CD4-positive, alpha-beta T cell treated with Interleukin-17A for 1 hour (primary cell): ENCODE measurements around the gene GLTP.

Experiments
- DNase-seq: peaks from one replicate; pipeline ENCODE4 v3.0.0-alpha.2; 2020

Gene GLTP

DNA sequence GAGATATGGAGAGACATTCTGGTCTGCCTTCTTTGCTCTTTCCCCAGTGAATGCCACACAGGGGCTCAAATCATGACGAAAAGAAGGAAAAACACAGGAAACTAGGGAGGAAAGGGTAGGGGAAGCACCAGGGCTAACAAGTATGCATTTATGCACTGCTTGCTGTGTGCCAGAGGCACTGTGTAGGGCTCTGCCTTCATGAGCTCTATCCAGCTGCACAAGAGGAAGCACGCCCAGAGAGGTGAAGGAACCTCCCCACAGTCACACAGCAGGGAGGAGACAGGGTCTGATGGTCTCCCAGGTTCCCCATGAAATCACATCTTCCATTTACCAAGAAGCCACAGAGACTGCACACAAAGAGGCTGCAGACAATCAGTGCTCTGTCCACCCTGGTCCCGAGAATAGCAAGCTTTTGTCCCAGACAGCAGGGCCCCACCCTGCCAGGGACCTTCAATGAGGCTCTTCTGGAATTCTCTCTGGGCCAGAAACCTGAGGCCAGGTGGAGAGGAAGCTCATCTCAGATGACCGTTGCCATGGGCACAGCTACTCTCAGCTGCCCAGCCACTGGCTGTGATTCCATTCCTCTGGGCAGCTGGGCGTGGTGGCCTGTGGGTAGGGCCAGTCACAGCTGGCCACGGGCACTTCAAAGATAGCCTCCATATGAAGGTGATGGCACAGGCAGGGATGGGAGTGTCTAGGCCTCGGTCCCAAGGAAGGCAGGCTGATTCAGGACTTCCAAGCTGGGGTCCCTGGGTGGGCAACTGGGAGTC is 39.9 kb downstream of the GLTP start:
- no peak for DNase-seq

DNA sequence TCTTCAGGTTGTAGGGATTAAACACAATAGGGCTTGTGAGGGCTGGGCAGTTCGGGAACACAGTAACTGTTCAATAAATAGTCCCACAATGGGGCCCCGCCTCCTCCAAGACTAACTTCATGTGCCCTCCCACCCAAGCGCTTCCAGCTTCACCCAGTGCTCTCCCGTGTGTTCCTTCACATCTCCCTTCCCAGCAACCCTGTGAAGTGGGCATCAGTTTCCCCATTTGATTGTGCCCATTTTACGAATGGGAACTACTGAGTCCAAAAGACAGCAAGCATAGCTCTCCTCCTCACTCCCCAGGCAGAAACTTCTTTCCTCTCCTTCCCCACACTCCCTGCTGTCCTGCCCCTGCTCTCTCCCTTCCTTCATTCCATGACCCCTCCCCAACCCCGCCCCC is 40.9 kb downstream of the GLTP start:
- no peak for DNase-seq

DNA sequence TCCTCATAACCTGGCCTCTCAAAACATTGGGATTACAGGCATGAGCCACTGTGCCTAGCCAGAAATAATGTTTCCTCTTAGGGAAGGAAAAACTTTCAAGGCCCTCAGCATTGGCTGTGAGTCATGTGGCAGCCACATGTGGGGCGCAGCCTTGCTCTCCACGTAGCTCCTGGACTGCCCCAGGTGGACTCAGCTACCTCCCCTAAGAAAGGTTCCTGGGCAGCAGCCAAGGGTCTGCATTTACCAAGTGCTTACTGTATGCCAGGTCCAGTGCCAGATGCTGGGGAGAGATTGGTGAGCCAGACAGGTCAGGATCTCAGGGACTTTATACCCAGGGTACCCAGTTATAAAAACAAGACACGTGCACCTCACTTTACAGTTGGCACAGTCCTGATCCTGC is 43.4 kb downstream of the GLTP start:
- no peak for DNase-seq

DNA sequence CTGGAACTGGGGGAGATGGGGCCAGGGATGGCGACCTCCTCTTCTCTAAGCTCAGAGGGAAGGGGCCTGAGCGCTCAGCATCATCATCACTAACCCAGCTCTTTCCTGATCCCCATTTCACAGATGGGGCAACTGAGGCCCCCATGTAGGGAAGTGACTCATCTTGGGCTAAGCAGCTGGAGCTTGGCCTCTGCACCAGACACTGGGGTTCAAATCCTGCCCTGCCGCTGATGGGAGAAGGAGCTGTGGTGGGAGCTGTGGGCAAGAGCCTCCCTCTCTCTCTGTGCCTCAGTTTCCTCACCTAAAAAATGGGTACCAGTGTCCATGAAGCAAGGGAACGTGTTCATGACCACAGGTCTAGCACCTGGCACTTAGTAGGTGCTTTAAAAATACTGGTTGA is 44.5 kb downstream of the GLTP start:
- no peak for DNase-seq

DNA sequence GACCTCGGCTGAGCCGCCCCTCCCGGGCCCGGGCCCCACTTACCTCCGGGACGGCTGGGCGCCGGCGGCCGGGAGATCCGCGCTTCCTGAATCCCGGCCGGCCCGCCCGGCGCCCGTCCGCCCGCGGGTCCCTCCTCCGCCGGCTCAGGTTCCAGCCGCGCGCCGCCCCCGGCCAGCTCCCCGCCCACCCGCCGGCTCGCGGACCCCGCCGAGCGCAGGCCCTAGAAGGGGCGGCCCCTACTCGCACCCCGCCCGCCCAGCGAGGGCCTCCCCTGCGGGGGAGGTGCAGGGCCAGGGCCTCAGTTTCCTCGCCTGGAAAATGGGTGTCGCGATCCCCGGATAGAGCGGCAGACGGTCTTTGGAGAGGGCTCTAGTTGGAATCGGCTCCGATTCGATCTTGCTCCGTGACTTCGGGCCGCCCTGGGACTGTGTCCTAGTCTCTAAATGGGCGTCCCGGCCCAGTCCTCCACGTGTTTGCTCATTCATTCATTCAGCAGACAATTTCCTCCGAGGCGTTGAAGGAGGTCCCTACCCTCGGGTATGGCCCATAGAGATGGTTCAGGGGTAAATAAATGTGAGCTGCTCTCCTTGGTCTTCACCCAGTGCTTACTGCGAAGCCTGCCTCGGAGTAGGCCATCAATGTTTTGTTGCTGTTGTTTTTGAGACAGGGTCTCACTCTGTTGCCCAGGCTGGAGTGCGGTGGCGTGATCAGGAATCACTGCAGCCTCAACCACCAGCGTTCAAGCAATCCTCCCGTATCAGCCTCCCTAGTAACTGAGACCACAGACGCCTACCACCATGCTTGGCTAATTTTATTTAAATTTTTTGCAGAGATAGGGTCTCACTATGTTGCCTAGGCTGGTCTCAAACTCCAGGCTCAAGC is 46.8 kb downstream of the GLTP start, which contains the start of gene TRPV4:
Gene TRPV4, minus strand, starts transcription at position 92 of the 883 bp plus-strand sequence. CDS start 18,602 bp downstream, outside the sequence.
- no peak for DNase-seq

DNA sequence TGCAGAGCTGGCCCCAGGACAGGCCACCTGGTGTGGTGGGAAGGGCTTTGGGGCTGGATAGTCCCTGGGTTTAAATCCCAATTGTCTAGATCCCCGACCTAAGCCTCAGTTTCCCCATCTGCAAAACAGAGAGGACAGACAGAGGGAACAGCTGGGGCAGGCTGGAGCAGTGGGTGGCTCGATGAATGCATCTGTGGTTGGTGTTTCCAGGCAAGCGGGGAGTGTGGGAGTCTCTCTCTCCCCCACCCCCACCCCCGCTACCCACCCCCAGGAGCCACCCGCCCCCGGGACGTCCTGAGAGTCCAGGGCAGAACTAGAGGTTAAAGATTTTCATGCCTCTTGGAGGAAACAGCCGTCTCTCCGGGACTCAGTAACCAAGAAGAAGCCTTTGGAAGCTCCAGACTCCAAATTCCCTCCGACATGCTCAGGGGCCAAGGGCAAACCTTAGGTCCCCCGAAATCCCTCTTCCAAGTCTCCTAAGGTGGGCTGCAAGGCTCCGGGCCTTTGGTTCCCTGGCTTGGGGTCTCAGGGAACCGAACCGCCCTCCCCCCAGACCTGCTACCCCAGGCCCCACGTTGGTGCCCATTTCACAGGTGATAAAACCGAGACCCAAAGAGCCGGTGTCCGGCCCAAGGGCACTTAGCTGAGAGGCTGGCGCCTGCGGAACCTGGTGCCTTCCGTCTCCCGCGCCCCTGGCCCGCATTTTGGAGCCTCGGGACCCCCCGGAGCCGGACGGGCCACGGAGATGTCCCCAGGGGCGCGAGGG is 47.6 kb downstream of the GLTP start:
- no peak for DNase-seq

DNA sequence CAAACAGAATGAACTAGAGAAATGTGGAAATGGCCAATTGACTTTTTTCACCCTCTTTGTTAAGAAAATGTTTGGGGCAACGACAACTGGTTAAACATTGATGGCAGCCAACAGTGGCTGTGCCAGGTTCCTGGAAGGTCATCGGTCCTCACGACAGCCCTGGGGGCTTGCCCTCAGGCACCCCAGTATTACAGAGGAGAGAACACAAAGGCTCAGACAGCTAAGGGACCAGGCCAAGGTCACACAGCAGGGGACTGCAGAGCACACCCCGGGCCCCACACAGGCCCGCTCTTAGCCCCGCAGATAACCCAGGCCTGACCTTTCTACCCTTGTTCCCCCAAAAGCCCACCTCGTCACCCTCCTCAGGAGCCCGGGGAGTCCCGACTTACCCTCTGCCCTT is 48.4 kb downstream of the GLTP start:
- DNase-seq, result no peak

DNA sequence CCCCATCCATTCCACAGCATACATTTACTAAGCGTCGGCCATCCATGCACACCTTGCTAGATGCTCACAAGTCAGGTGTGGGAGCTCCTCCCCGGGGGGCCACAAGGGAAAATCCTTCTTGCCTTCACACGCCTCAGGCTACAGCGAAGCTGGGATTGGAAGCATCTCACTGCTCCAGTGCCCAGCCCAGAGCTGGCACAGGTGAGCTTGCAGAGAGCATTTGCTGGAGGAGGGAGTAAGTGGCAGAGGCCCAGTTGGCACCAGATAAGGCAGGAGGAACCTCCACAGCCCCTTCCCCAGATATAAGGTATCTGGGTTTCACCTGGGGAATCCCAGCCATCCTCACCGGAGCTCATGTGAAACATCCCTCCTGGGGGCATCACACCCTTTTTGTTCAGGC is 49.0 kb downstream of the GLTP start:
- no peak for DNase-seq

DNA sequence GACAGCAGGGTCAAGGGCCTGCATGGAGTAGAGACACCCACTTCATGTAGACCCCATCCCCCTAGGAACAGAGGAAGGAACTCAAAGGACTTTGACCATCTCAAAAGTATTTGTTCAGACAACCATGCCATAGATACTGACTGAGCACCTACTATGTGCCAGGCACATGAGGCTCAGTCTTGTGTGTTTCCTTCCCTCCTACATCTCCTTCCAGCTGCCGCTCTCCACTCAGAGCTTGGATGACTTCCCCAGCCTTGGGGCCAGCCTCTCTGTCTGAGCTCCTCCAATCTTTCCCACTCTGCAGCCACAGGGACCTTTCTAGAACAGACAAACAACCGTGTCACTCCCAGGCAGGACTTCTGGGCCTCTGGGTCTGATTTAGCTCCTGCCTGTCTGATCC is 49.6 kb downstream of the GLTP start:
- no peak for DNase-seq

DNA sequence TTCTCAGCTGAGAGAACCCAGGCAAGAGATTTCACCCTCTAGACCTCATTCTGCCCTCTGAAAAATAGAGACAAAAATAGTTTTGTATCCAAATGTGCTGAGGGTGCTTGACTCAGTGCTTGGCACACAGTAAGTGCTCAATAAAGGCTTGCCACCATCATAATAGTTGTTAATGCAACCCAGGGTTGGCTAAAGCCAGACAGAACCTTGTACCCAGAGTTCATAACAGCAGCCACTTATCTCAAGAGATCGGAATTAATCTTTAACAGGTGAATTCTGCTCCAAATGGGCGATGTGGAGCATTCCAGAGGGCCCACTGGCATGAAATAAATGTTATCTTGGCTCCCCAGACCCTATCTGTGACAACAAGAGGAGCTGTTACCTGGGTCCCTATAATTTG is 50.1 kb downstream of the GLTP start:
- DNase-seq, result no peak

DNA sequence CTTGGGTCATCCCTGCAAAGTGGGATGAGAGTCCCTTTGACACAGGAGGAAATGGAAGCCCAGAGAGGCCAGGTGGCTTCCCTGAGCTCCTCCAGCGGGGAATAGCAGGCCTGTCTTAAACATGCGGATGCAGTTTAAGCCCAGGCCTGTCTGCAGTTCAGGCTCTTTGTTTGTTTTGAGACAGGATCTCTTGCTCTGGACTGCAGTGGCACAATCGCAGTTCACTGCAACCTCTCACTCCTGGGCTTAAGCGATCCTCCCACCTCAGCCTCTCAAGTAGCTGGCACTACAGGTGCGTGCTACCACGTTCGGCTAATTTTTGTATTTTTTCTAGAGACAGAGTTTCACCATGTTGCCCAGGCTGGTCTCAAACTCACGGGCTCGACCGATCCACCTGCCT is 50.7 kb downstream of the GLTP start:
- no peak for DNase-seq

DNA sequence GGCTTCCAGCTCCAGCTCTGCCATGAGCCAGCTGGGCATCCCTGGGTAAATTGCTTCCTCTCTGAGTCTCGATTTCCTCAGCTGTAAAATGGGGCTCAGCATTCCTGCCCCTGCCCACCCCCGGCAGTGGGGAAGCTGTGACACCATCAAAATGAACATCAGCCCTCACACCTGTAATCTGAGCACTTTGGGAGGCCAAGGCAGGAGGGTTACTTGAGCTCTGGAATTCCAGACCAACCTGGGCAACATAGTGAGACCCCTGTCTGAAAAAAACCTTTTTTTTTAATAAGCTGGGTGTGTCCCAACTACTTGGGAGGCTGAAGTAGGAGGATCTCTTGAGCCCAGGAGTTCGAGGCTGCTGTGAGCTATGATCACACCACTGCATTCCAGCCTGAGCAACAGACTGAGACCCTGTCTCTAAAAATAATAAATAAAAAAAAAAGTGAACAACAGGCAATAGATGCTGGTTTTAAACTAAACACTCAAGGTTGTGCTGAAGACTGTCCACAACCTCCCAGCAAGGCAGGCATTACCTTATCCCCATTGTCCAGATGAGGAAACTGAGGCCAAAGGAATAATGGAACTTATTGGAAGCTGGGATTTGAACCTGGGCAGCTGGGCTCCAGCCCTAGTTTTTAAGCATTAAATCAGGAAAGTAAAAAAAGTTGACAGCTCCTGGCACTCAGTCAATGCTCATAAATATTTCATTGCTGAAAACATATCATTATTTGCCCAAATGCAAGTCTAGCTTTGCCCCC is 51.4 kb downstream of the GLTP start:
- no peak for DNase-seq

DNA sequence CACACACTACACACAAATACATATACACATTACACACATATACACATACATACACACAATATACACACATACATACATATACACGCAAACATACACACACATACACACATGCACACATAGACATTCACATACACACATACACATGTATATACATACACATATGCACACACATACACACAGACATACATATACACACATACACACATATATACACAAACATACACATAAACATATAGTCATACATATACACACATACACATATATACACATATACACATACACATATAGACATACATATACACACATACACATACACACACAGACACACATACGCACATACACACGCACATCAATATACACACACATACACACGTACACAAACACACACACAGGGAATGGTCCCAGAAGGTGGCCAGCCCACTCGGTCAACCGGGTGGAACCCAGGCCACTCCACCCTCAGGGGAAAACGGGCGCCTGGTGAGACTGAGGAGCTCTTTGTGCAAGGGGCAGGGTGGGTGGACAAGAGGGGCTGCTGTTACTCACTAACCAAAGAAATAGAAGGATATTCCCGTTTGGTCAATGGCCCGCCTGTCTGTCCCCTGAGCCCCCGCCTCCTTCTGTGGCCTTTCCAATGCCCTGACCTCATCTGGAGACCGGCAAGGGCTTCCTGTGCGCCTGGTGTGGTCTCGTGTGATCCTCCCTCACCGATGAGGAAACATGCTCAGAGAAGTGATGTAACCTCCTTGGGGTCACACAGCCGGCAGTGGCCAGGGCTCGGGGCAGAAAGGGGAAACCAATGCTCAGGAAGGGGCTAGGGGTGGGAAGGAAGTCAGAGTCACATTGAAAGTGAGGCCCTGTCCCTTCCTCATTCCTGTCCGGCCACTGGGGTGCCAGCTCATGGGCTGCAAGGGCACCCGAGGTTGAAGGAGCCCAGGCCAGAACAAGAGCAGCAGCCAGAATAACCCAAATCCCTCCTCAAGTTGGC is 52.5 kb downstream of the GLTP start:
- DNase-seq, result peak; percentile 36

DNA sequence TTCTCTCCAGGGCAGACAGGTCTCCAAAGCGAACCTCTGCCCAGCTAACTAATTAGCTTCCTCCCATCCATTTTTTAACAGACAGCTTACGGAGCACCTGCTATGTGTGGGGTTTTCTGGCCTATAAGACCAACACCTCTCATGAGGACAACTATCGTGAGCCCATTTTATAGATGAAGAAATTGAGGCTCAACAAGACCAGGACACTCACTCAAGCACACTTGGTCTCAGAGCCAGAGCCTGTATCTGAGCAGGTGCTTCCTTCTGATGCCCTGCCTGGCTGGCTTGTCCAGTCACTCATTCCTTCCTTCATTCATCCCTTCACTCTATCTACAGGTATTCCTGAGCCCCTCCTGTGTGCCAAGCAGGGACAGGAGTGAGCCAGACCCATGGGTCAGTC is 53.3 kb downstream of the GLTP start:
- no peak for DNase-seq

DNA sequence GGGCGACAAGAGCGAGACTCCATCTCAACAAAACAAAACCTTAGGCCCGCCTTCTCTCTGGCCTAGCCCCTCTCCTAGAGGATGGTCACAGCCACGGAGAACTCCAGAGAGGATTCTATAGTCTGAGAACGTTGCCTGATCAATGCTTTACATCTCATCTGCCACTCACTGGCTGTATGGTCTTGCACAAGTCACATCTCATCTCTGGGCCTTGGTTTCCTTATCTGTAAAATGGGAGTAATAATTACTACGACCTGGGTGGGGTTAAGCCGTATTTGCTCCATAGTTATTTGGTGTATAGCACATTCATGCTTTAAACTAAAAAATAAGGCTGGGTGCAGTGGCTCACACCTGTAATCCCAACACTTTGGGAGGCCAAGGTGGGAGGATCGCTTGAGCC is 55.6 kb downstream of the GLTP start:
- no peak for DNase-seq

DNA sequence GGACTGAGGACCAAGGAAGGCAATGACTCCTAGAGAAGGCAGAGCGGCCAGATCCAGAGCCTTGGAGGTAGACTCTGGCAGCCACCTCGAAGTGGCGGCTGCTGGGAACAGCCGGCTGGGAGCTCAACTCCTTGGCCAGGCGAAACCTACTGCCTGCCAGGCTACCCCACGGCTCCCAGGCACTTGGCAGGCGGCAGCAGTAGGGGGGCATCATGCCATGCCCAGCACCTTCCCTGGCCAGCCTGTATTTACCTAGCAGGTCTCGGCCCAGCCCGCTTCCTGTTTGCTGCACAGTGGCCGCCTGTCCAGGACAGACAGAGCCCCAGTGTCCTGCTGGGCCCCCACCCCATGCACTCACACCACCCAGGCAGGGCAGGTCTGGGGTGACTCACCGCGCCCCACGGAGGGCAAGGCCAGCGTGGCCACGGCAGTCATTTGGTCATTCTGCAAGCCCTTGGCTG is 57.4 kb downstream of the GLTP start:
- no peak for DNase-seq

DNA sequence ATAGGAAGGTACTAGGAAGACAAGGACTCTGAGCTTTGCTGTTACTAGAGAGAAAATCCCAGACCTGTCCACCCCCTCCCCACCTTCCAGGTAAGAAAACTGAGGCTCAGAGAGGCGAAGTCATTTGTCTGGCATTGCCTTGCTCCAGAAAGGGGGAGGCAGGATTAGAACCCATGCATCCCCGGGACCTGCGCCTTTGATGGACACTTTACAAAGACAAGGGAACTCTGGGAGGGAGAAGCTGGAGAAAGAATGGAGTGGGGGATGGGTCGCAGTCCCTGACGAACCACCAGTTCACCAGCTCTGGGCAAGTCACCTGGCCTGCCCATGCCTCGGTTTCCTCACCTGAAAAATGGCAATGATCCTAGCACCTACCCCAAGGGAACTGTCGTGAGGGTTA is 57.9 kb downstream of the GLTP start:
- no peak for DNase-seq

DNA sequence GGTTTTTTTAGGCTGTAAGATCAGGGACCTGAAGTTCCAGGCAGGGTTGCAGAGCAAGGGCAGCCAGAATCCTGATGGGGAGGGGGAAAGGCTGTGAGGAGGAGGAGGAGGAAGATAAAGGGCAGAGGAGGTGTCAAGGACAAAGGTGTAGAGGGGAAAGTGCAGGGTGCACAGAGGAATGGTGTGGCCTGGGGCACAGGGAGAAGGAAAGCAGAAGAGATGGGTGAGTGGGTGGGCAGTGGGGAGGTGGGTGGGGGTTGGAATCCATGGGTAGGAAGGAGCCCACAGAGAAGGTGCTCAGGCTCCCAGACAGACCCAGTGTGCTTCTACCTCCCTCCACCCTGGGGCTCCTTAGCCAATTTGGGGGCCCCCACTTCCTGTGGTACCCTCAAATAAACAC is 58.4 kb downstream of the GLTP start:
- no peak for DNase-seq

DNA sequence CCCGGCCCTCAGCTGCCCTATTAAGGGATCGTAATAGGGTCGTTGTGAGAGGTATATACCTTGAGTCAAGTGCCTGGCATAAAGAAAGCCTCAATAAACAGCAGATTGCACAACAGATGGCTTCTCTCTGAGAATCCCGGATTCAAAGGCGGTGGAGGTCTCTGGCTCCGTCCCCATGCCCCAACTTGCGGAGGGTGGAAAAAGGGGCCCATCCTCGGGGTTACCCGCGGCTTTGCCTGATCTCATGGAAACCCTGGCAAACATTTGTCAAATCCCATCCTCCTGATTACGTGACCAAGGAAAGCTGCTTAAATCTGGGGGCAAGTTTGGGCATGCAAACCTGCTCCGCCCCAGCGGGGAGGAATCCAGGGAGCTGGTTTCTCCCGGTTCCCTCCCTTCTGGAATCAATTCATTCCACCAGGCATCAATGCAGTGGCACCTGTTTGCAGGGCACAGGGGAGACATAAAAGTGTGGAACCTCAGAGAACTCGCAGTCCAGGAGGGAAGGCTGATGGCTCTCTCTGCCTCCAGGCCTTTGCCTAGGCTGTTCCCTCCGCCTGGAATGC is 59.4 kb downstream of the GLTP start:
- no peak for DNase-seq

DNA sequence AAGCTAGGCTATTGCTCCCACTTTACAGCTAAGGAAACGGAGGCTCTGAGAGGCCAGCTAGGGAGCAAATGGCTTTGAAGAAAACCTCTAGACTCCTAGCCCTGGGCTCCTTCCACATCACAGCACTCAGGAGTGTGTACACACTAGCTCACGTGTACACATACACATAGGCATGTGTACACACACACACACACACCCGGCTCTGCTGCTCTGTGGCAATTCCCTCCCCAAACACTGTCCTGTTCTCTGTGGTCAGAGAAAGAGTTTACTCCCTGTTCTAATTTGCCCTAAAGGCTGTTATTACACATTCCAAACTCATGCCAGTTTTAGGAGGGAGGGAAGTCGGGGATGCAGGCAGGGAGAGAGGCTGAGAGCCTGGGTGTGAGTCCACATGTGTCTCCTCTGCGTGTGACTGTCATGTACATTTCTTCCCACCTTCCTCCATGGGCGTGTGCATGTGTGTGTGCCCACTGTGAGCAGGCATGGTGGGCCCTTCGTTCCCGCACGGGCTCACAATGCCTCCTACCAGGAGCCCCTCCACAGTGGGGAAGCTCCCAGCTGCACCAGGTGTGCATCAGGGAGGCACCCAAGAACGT is 61.3 kb downstream of the GLTP start:
- DNase-seq, result no peak

DNA sequence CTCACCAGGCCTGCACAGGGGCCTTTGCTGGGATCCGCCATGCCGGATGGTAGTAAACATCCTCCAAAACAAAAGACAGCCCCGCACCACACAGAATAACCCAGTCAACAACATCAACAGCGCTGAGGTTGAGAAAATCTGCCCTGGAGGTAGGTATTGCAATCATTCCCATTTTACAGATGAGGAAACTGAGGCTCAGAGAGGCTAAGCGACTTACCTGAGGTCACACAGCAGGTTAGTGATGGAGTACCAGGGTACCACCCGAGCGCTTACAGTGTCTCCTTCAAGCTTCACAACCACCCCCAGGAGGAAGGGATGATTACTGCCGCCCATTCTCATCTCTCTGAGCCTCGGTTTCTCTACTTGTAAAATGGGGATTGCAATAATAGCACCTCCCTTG is 62.1 kb downstream of the GLTP start:
- DNase-seq, result no peak
